ENCODE measurements around the gene ARHGAP31. TPM values are rescaled to one million over a fixed set of nuclear protein-coding genes. Genes with fewer than 3 reads are reported as not detected.
"Not testable (repeated sequence)": the region's sequence is repeated elsewhere in the genome, so short reads cannot be mapped to it uniquely, and the experiment has no call there.

The ARHGAP31 gene
- total and polyA plus RNA-seq, 12 donors: 10.6 to 71.1 (median 35.9) TPM

DNA sequence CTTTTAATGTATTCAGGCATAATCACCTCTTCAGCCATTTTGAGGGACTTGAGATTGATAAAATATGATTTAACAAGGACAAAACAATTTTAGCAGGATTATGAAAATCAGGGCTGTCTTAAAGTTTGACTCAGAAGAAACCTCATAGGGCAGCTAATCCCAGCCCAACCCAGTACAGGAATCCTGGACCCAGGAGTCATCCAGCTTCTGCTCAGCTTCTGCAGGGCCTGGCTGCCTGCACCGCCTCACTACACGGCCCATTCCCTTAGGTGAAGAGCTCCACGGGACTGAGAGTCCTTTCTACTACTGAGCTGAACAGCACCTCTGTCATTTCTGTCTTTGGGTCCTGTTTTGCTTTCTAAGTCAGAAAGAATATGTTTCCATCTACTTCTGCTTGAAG lies 37.5 kb downstream of the ARHGAP31 start:
- DNase-seq (no peak), ATAC-seq (peak in 4 of 8 donors; percentile 21 to 40 (median 28))
- Histone ChIP-seq H3K4me3 (no peak overlapping the region), H3K9me3 (no peaks in the 10 kb centered on the region), H3K27ac (peak overlapping the region in 8 of 10 donors; percentile 27 to 71 (median 52)), H3K36me3 (peaks cover 0 to 21% (median 0%) of the 10 kb centered on the region in 9 donors), H3K27me3 (no peaks in the 10 kb centered on the region), H3K4me1 (peaks cover 9 to 83% (median 46%) of the 10 kb centered on the region in 9 donors)
- TF ChIP-seq, protein P1, sequence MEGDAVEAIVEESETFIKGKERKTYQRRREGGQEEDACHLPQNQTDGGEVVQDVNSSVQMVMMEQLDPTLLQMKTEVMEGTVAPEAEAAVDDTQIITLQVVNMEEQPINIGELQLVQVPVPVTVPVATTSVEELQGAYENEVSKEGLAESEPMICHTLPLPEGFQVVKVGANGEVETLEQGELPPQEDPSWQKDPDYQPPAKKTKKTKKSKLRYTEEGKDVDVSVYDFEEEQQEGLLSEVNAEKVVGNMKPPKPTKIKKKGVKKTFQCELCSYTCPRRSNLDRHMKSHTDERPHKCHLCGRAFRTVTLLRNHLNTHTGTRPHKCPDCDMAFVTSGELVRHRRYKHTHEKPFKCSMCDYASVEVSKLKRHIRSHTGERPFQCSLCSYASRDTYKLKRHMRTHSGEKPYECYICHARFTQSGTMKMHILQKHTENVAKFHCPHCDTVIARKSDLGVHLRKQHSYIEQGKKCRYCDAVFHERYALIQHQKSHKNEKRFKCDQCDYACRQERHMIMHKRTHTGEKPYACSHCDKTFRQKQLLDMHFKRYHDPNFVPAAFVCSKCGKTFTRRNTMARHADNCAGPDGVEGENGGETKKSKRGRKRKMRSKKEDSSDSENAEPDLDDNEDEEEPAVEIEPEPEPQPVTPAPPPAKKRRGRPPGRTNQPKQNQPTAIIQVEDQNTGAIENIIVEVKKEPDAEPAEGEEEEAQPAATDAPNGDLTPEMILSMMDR (IDR thresholded peaks at IDR 0.05): no peak
- intact Hi-C loops (cut with DNase I): loop anchor here in 5 of 10 donors (2.0 to 5.0 kb wide), 3 partner anchors 34 to 54 kb away; partner anchors contain the start of gene ARHGAP31 (in 1 of the 5)
- 36 to 54% methylated on average over 3 of the region's 3 CpGs for WGBS, 2 donors

DNA sequence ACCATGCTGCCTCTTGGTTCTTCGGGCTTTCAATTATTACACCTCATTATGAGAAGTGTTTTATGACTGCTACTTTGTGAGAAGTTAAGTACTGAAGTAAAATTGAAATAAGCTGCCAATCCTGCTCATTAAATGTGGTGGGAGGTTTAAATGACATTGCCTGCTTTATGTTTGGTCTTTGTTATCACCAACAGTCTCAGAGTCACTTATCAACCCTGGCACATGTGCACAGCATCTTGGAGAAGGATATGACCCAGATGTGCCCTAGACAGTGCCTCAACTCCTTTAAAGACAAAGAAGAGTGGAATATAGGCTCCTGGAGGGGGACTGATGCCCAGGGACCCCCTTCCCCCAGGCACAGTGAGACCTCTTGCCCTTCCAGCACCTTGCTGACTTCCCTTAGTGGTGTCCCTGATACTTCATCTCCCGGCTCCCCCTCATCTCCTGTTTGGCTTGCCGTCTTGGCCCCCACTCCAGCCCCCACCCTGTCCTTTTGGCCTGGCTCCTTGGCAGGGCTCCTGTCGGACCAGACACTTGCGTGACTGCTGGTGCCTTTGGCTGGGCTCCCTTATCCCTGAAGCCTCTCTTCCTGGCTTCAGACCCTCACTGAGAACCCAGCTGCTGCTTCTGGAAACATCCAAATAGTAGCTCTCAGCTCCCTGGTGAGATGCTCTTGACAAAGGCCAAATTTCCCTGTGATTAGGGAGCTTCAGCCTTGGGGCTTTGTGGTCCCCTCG lies 39.8 kb downstream of the ARHGAP31 start:
- ATAC-seq (peak; percentile 25 to 70 (median 59)), DNase-seq (peak; percentile 62 to 79)
- WGBS, 2 donors: 17 to 32% methylated on average over 6 of the region's 6 CpGs
- peaks cover 0 to 16% (median 0%) of the 10 kb centered on the region in 9 donors for H3K36me3 ChIP-seq
- TF ChIP-seq, protein P1 (IDR thresholded peaks at IDR 0.05): no peak
- H3K4me3 ChIP-seq: no peak overlapping the region
- intact Hi-C loops (cut with DNase I): loop anchor here in 5 of 10 donors (2.0 to 5.0 kb wide), 3 partner anchors 37 to 57 kb away; partner anchors contain the start of gene ARHGAP31 (in 1 of the 5)
- peak overlapping the region in 9 of 10 donors; percentile 20 to 76 (median 51) for H3K27ac ChIP-seq
- H3K4me1 ChIP-seq: peaks cover 9 to 71% (median 46%) of the 10 kb centered on the region in 9 donors
- no peaks in the 10 kb centered on the region for H3K27me3 ChIP-seq
- H3K9me3 ChIP-seq: peaks cover 0 to 5% (median 0%) of the 10 kb centered on the region in 11 donors

- Histone ChIP-seq H3K4me3 (no peak overlapping the region), H3K36me3 (peaks cover 0 to 10% (median 0%) of the 10 kb centered on the region in 9 donors), H3K4me1 (peaks cover 5 to 67% (median 38%) of the 10 kb centered on the region in 9 donors), H3K27ac (no peak overlapping the region), H3K27me3 (no peaks in the 10 kb centered on the region), H3K9me3 (peaks cover 0 to 5% (median 0%) of the 10 kb centered on the region in 11 donors)
- no peak for DNase-seq
- 78 to 98% methylated on average over 5 of the region's 5 CpGs for WGBS, 2 donors
- no peak for ATAC-seq
- intact Hi-C loops (cut with DNase I): no loop called here
- TF ChIP-seq, protein P1 (IDR thresholded peaks at IDR 0.05): no peak
These were observed 42.6 kb downstream of the ARHGAP31 start for GRCh38 chr3:119336823-119337222.

- intact Hi-C loops (cut with DNase I): not testable (repeated sequence)
- H3K4me1 ChIP-seq: peaks cover 5 to 65% (median 33%) of the 10 kb centered on the region in 9 donors
These were observed 43.2 kb downstream of the ARHGAP31 start for GRCh38 chr3:119337407-119337806.

More at GRCh38 chr3:119337407-119337806, 43.2 kb downstream of the ARHGAP31 start:
- H3K27ac ChIP-seq, H3K36me3 ChIP-seq, ATAC-seq, H3K9me3 ChIP-seq, H3K4me3 ChIP-seq, DNase-seq, H3K27me3 ChIP-seq: not testable (repeated sequence)
- 97 to 98% methylated on average over 6 of the region's 6 CpGs for WGBS, 2 donors
